Measurements from ENCODE around the gene CRISPLD2.

GRCh38 chr16:84893467-84893848 lies 73.7 kb downstream of the CRISPLD2 start:
- TF ChIP-seq CTCF (IDR thresholded peaks at IDR 0.05) (no peak), ZFX (IDR thresholded peaks at IDR 0.05; ENCODE audit: borderline replicate concordance) (no peak)

All from 22Rv1 (cell line).